WTC11 (cell line): ENCODE data around the gene PHF13. TPM values are rescaled to one million over a fixed set of nuclear protein-coding genes. Genes with fewer than 3 reads are reported as not detected.

Experiments used
- ATAC-seq: fragments of 200-7000 bp; cut with Tn5 transposase; 2 replicates; pipeline ENCODE4 v1.10.0; 2021; ENCODE audit warnings: mild to moderate bottlenecking, moderate library complexity
- CTCF ChIA-PET: fragments of 300-600 bp; sonication (Branson Sonifier 250); formaldehyde crosslinking; loops from one replicate; lab custom pipeline; 2021; ENCODE audit warnings: antibody characterized with exemption; lab: Charles Lee
- POLR2A ChIA-PET: fragments of 350-600 bp; sonication (Branson Sonifier 250); formaldehyde crosslinking; loops from one replicate; lab custom pipeline; 2021; ENCODE audit warnings: antibody characterized with exemption; lab: Charles Lee
- DNase-seq: peaks from one replicate; pipeline ENCODE4 v3.0.0; 2021; ENCODE audit warnings: low spot score
- H3K27ac Mint-ChIP-seq: 2 replicates; pipeline ENCODE4 v1.8.0; 2021; ENCODE audit warnings: mixed read lengths
- H3K27me3 Mint-ChIP-seq: 2 replicates; pipeline ENCODE4 v1.8.0; 2021; ENCODE audit warnings: low read depth, mild to moderate bottlenecking, moderate library complexity, mixed read lengths
- H3K36me3 Mint-ChIP-seq: 2 replicates; pipeline ENCODE4 v1.8.0; 2021; ENCODE audit warnings: mixed read lengths
- H3K4me1 Mint-ChIP-seq: 2 replicates; pipeline ENCODE4 v1.8.0; 2022; ENCODE audit warnings: mixed read lengths
- H3K4me3 Mint-ChIP-seq: 2 replicates; pipeline ENCODE4 v1.8.0; 2021; ENCODE audit warnings: mild to moderate bottlenecking, moderate library complexity, mixed read lengths
- H3K9me3 Mint-ChIP-seq: 2 replicates; pipeline ENCODE4 v1.8.0; 2021; ENCODE audit warnings: mixed read lengths
- ATF1 ChIP-seq: sonication (generic); formaldehyde crosslinking; IDR thresholded peaks from 2 replicates; pipeline ENCODE4 v1.8.1; 2023; ENCODE audit warnings: mild to moderate bottlenecking, moderate library complexity, missing genetic modification reagents
- CREB1 ChIP-seq: sonication (generic); formaldehyde crosslinking; IDR thresholded peaks from 2 replicates; pipeline ENCODE4 v1.8.0; 2023; ENCODE audit warnings: mild to moderate bottlenecking, missing genetic modification reagents
- ESRRA ChIP-seq: sonication (generic); formaldehyde crosslinking; IDR thresholded peaks from 2 replicates; pipeline ENCODE4 v1.8.1; 2022; ENCODE audit warnings: mild to moderate bottlenecking, missing genetic modification reagents, borderline replicate concordance
- GTF2I ChIP-seq: fragments of 250-450 bp; sonication (Bioruptor Pico); conservative IDR thresholded peaks from 2 replicates; pipeline ENCODE4 v1.4.0; 2021; ENCODE audit warnings: mild to moderate bottlenecking
- NFYB ChIP-seq: sonication (generic); formaldehyde crosslinking; conservative IDR thresholded peaks from 2 replicates; pipeline ENCODE4 v1.8.0; 2022; ENCODE audit warnings: low read depth, missing genetic modification reagents
- NR2C2 ChIP-seq: sonication (generic); formaldehyde crosslinking; IDR thresholded peaks from 2 replicates; pipeline ENCODE4 v1.8.0; 2022; ENCODE audit warnings: mild to moderate bottlenecking, missing genetic modification reagents
- OVOL2 ChIP-seq: fragments of 250-450 bp; sonication (Bioruptor Pico); IDR thresholded peaks from 2 replicates; pipeline ENCODE4 v1.9.0; 2021; ENCODE audit warnings: mild to moderate bottlenecking, borderline replicate concordance
- RORB ChIP-seq: fragments of 250-450 bp; sonication (Bioruptor Pico); IDR thresholded peaks from 2 replicates; pipeline ENCODE4 v1.9.0; 2021; ENCODE audit warnings: mild to moderate bottlenecking
- SP1 ChIP-seq: sonication (generic); formaldehyde crosslinking; conservative IDR thresholded peaks from 2 replicates; pipeline ENCODE4 v1.8.1; 2022; ENCODE audit warnings: missing genetic modification reagents
- ZNF219 ChIP-seq: sonication (generic); formaldehyde crosslinking; IDR thresholded peaks from 2 replicates; pipeline ENCODE4 v1.8.0; 2023; ENCODE audit warnings: missing genetic modification reagents, mild to moderate bottlenecking, borderline replicate concordance
- total RNA-seq: library from RNA; stranded (reverse); gene quantifications from 3 replicates; pipeline ENCODE4 v1.2.3, GENCODE V29; 2021
- TF ChIP-seq, protein P1 (sequence below): sonication (generic); formaldehyde crosslinking; IDR thresholded peaks from 2 replicates; pipeline ENCODE4 v1.8.0; 2023; ENCODE audit warnings: mild to moderate bottlenecking, missing genetic modification reagents
- TF ChIP-seq, protein P2 (sequence below): fragments of 250-450 bp; sonication (Bioruptor Pico); IDR thresholded peaks from 2 replicates; pipeline ENCODE4 v1.8.0; 2021; ENCODE audit warnings: mild to moderate bottlenecking
- TF ChIP-seq, protein P3 (sequence below): sonication (generic); formaldehyde crosslinking; conservative IDR thresholded peaks from 2 replicates; pipeline ENCODE4 v1.8.1; 2023; ENCODE audit warnings: mild to moderate bottlenecking, low read depth, missing genetic modification reagents, moderate library complexity
- TF ChIP-seq, protein P4 (sequence below): sonication (generic); formaldehyde crosslinking; IDR thresholded peaks from 2 replicates; pipeline ENCODE4 v1.8.0; 2022; ENCODE audit warnings: mild to moderate bottlenecking, missing genetic modification reagents
- TF ChIP-seq, protein P5 (sequence below): sonication (generic); formaldehyde crosslinking; IDR thresholded peaks from 2 replicates; pipeline ENCODE4 v1.8.0; 2023; ENCODE audit warnings: missing genetic modification reagents, mild to moderate bottlenecking, borderline replicate concordance

PHF13 gene
- total RNA-seq, 1 experiment from 2014 or later, result 39.6 TPM

DNA sequence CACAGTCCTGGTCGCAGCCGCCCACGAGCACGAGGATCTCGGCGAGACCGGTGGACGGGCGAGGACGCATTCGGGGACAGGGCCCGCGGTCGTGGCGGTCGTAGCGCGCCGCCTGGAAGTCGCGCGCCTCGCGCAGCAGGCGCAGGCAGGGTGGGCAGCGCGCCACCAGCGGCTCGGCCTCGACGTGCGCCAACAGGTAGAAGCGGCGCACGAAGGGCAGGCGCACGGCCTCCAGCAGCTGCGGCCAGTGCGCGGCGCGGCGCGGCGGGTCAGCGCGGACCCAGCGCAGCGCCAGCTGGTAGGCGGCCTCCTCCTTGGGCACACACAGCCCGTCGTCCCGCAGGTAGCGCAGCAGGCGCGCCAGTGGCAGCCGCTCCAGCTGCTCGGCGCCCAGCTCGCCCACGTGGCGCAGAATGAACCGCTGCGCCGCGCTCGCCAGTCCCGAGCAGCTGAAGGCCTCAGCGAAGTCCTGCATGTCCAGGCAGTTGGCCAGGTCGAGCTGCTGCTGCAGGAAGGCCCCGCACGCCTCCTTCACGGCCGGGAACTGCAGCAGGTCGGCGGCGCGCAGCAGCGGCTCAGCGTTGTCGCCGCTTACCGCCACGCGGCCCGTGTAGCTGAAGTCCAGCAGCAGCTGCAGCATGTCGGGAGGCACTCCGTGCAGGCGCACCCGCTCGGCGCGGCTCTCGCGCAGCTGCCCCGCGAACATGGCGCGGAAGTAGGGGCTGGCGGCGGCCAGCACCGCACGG, 11.4 kb upstream of the PHF13 start (continued):
- TF ChIP-seq, protein P1, sequence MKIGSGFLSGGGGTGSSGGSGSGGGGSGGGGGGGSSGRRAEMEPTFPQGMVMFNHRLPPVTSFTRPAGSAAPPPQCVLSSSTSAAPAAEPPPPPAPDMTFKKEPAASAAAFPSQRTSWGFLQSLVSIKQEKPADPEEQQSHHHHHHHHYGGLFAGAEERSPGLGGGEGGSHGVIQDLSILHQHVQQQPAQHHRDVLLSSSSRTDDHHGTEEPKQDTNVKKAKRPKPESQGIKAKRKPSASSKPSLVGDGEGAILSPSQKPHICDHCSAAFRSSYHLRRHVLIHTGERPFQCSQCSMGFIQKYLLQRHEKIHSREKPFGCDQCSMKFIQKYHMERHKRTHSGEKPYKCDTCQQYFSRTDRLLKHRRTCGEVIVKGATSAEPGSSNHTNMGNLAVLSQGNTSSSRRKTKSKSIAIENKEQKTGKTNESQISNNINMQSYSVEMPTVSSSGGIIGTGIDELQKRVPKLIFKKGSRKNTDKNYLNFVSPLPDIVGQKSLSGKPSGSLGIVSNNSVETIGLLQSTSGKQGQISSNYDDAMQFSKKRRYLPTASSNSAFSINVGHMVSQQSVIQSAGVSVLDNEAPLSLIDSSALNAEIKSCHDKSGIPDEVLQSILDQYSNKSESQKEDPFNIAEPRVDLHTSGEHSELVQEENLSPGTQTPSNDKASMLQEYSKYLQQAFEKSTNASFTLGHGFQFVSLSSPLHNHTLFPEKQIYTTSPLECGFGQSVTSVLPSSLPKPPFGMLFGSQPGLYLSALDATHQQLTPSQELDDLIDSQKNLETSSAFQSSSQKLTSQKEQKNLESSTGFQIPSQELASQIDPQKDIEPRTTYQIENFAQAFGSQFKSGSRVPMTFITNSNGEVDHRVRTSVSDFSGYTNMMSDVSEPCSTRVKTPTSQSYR (CRISPR knock-in tag), result no peak
- TF ChIP-seq SP1 (CRISPR knock-in tag) (no peak; the same call in 1 of the 2 replicates), CREB1 (CRISPR knock-in tag) (peak; percentile 10; the same call in 1 of the 2 replicates), OVOL2 (CRISPR knock-in tag) (no peak), ZNF219 (no peak), GTF2I (CRISPR knock-in tag) (no peak), NR2C2 (CRISPR knock-in tag) (no peak), RORB (CRISPR knock-in tag) (no peak), NFYB (CRISPR knock-in tag) (no peak)
- TF ChIP-seq, protein P2, sequence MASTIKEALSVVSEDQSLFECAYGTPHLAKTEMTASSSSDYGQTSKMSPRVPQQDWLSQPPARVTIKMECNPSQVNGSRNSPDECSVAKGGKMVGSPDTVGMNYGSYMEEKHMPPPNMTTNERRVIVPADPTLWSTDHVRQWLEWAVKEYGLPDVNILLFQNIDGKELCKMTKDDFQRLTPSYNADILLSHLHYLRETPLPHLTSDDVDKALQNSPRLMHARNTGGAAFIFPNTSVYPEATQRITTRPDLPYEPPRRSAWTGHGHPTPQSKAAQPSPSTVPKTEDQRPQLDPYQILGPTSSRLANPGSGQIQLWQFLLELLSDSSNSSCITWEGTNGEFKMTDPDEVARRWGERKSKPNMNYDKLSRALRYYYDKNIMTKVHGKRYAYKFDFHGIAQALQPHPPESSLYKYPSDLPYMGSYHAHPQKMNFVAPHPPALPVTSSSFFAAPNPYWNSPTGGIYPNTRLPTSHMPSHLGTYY, result no peak
- TF ChIP-seq, protein P3, sequence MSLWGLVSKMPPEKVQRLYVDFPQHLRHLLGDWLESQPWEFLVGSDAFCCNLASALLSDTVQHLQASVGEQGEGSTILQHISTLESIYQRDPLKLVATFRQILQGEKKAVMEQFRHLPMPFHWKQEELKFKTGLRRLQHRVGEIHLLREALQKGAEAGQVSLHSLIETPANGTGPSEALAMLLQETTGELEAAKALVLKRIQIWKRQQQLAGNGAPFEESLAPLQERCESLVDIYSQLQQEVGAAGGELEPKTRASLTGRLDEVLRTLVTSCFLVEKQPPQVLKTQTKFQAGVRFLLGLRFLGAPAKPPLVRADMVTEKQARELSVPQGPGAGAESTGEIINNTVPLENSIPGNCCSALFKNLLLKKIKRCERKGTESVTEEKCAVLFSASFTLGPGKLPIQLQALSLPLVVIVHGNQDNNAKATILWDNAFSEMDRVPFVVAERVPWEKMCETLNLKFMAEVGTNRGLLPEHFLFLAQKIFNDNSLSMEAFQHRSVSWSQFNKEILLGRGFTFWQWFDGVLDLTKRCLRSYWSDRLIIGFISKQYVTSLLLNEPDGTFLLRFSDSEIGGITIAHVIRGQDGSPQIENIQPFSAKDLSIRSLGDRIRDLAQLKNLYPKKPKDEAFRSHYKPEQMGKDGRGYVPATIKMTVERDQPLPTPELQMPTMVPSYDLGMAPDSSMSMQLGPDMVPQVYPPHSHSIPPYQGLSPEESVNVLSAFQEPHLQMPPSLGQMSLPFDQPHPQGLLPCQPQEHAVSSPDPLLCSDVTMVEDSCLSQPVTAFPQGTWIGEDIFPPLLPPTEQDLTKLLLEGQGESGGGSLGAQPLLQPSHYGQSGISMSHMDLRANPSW (CRISPR knock-in tag), result no peak
- TF ChIP-seq, protein P4, sequence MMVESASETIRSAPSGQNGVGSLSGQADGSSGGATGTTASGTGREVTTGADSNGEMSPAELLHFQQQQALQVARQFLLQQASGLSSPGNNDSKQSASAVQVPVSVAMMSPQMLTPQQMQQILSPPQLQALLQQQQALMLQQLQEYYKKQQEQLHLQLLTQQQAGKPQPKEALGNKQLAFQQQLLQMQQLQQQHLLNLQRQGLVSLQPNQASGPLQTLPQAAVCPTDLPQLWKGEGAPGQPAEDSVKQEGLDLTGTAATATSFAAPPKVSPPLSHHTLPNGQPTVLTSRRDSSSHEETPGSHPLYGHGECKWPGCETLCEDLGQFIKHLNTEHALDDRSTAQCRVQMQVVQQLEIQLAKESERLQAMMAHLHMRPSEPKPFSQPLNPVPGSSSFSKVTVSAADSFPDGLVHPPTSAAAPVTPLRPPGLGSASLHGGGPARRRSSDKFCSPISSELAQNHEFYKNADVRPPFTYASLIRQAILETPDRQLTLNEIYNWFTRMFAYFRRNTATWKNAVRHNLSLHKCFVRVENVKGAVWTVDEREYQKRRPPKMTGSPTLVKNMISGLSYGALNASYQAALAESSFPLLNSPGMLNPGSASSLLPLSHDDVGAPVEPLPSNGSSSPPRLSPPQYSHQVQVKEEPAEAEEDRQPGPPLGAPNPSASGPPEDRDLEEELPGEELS, result peak; percentile 84; the same call in 1 of the 2 replicates

DNA sequence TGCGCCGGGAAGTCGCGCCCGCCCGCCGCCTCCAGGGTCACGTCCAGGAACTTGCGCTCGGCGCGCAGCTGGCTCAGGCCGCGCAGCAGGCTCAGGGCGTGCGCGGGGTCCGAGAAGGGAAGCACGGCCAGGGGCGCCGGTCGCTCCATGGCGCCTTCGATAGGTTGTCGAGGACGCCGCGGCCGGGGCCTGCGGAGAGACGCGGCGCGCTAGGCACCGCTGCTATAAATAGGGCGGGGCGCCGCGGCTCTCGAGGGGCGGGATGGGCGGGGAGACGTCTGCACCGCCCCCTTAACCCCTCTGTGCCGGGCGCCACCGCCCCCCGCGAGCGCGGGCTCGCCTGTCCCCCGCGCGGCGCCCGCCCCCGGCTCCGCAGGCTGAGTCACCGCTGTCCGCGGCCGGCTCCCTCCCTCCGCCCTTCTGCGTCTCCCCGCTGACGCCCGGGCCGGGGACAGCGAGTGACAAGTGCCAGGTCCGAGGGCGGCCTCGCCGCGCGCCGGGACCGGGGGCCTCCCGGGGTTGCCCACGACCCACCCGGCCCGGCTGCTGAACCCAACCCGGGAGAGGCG, 10.8 kb upstream of the PHF13 start, which contains the start of gene KLHL21:
Gene KLHL21 (minus strand): TSS at position 201 of the 569 bp plus-strand sequence. CDS start 52 bp downstream, at position 149.
- CTCF ChIA-PET, result interaction anchor here (0.6 to 1.9 kb wide), 12 partner anchors 11 to 468 kb away, joined by 3 to 10 read pairs (median 4); partner anchors contain the start of genes NOL9, PHF13, THAP3 and ZBTB48
- DNase-seq (peak; percentile 78), ATAC-seq (peak; percentile 51)
- Mint-ChIP-seq H3K4me1 (peaks cover 23% of the 10 kb centered on the region), H3K9me3 (no peaks in the 10 kb centered on the region), H3K27me3 (no peaks in the 10 kb centered on the region; the same call in 1 of the 2 replicates), H3K4me3 (peak within 1 kb of the TSS; percentile 80), H3K36me3 (peaks cover 3% of the 10 kb centered on the region; the same call in 1 of the 2 replicates), H3K27ac (peak within 1 kb of the TSS; percentile 97)
- POLR2A ChIA-PET, result interaction anchor here (0.8 to 1.7 kb wide), 8 partner anchors 10 to 44 kb away, joined by 3 to 8 read pairs (median 4); partner anchors contain the start of genes PHF13 and ZBTB48
- TF ChIP-seq OVOL2 (CRISPR knock-in tag) (no peak), ZNF219 (0 out of 2 replicates have a peak, but pooled peaks have one; percentile 45), ATF1 (CRISPR knock-in tag) (no peak), ESRRA (CRISPR knock-in tag) (0 out of 2 replicates have a peak, but pooled peaks have one; percentile 6)
- TF ChIP-seq, protein P1 (CRISPR knock-in tag), result no peak
- TF ChIP-seq, protein P5, sequence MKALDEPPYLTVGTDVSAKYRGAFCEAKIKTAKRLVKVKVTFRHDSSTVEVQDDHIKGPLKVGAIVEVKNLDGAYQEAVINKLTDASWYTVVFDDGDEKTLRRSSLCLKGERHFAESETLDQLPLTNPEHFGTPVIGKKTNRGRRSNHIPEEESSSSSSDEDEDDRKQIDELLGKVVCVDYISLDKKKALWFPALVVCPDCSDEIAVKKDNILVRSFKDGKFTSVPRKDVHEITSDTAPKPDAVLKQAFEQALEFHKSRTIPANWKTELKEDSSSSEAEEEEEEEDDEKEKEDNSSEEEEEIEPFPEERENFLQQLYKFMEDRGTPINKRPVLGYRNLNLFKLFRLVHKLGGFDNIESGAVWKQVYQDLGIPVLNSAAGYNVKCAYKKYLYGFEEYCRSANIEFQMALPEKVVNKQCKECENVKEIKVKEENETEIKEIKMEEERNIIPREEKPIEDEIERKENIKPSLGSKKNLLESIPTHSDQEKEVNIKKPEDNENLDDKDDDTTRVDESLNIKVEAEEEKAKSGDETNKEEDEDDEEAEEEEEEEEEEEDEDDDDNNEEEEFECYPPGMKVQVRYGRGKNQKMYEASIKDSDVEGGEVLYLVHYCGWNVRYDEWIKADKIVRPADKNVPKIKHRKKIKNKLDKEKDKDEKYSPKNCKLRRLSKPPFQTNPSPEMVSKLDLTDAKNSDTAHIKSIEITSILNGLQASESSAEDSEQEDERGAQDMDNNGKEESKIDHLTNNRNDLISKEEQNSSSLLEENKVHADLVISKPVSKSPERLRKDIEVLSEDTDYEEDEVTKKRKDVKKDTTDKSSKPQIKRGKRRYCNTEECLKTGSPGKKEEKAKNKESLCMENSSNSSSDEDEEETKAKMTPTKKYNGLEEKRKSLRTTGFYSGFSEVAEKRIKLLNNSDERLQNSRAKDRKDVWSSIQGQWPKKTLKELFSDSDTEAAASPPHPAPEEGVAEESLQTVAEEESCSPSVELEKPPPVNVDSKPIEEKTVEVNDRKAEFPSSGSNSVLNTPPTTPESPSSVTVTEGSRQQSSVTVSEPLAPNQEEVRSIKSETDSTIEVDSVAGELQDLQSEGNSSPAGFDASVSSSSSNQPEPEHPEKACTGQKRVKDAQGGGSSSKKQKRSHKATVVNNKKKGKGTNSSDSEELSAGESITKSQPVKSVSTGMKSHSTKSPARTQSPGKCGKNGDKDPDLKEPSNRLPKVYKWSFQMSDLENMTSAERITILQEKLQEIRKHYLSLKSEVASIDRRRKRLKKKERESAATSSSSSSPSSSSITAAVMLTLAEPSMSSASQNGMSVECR (CRISPR knock-in tag), result peak; percentile 19; the same call in 1 of the 2 replicates
